HG03159 (cell line): ENCODE results near the gene CD59.
"Not testable (repeated sequence)": the region's sequence is repeated elsewhere in the genome, so short reads cannot be mapped to it uniquely, and the experiment has no call there.

Experiments
- ATAC-seq: cut with Tn5 transposase; IDR thresholded peaks from one replicate; pipeline ENCODE4 v1.9.1; 2021; ENCODE audit warnings: mild to moderate bottlenecking, moderate library complexity; ENCODE audit not compliant: unreplicated experiment

CD59 gene

GRCh38 chr11:33669598-33670249 lies 66.5 kb downstream of the CD59 start:
- ATAC-seq: no peak

GRCh38 chr11:33668951-33669596 lies 67.1 kb downstream of the CD59 start:
- no peak for ATAC-seq

- no peak for ATAC-seq
Observed at GRCh38 chr11:33668468-33668825, 67.8 kb downstream of the CD59 start.

GRCh38 chr11:33667819-33668467 lies 68.3 kb downstream of the CD59 start:
- ATAC-seq: no peak

- ATAC-seq: no peak
Observed at GRCh38 chr11:33665350-33666106, 70.7 kb downstream of the CD59 start.

GRCh38 chr11:33664827-33665226 lies 71.4 kb downstream of the CD59 start:
- ATAC-seq: no peak

GRCh38 chr11:33664166-33664565 lies 72.1 kb downstream of the CD59 start:
- ATAC-seq: no peak

- ATAC-seq: no peak
Observed at GRCh38 chr11:33663121-33663520, 73.1 kb downstream of the CD59 start.

GRCh38 chr11:33661526-33661925 lies 74.7 kb downstream of the CD59 start:
- not testable (repeated sequence) for ATAC-seq

GRCh38 chr11:33660962-33661361 lies 75.3 kb downstream of the CD59 start:
- no peak for ATAC-seq

- no peak for ATAC-seq
Observed at GRCh38 chr11:33659370-33660139, 76.7 kb downstream of the CD59 start.

GRCh38 chr11:33658195-33658900 lies 77.9 kb downstream of the CD59 start:
- no peak for ATAC-seq

- no peak for ATAC-seq
Observed at GRCh38 chr11:33657757-33658156, 78.5 kb downstream of the CD59 start.

GRCh38 chr11:33656768-33657167 lies 79.5 kb downstream of the CD59 start:
- no peak for ATAC-seq

- ATAC-seq: no peak
Observed at GRCh38 chr11:33655842-33656600, 80.2 kb downstream of the CD59 start.

- ATAC-seq: no peak
Observed at GRCh38 chr11:33654594-33654993, 81.6 kb downstream of the CD59 start.
